HG03575 (cell line): ENCODE measurements around the gene SLC6A6.
"Not testable (repeated sequence)": the region's sequence is repeated elsewhere in the genome, so short reads cannot be mapped to it uniquely, and the experiment has no call there.

Experiments used
- ATAC-seq: cut with Tn5 transposase; IDR thresholded peaks from one replicate; pipeline ENCODE4 v1.9.1; 2021; ENCODE audit not compliant: unreplicated experiment, insufficient number of reproducible peaks, low FRiP score; ENCODE audit errors: extremely low read depth

The SLC6A6 gene

DNA sequence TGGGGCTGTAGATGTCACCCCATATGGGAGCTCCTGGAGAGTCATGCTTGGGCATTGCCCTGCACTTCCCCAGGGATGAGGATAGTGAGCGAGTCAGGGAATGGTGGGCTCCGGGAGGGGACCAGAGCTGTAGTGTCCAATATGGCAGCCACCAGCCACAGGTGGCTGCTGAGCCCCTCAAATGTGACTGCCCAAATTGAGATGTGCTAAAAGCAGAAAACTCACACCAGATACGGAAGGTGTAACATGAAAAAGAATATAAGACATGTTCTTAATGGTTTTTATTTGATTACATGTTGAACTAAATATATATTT lies 106.1 kb downstream of the SLC6A6 start:
- ATAC-seq: no peak

GRCh38 chr3:14508966-14509795 lies 106.8 kb downstream of the SLC6A6 start:
- no peak for ATAC-seq

GRCh38 chr3:14509796-14510100 lies 107.3 kb downstream of the SLC6A6 start:
- no peak for ATAC-seq

DNA sequence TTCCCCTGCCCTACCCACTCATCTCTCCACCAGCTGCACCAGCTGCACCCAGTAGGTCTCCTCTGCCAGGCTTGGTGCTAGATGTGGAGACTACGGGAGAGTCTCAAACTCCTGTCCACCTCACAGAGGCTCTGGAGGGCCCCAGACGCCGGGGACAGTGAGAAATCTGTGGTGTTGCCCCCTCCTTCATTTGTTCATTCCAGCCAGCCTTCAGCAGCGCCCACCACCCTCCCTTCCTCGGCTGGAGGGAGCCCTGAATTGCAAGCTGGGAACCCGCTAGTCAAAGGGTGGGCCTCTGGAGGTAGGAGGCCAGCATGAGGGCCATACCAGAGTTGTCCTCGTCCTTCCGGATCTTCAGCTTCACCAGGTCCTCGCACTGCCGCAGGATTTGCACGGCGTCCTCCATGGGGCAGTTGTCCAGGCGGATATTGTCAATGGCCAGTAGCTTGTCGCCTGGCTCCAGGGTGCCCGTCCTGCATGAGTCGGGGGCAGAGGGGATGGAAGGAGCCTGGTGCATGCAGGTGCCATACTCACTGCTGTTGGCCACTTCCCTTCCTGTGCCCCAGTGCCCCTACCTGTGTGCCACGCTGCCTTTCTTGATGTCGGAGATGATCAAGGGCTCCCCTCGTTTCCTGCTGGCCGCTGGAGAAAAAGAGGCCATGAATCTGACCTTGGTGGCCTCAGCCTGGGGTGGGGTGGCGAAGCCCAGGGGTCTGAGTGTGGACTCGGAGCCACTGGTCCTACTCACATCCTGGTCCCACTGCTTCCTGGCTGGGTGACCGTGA lies 108.6 kb downstream of the SLC6A6 start:
- ATAC-seq: no peak

DNA sequence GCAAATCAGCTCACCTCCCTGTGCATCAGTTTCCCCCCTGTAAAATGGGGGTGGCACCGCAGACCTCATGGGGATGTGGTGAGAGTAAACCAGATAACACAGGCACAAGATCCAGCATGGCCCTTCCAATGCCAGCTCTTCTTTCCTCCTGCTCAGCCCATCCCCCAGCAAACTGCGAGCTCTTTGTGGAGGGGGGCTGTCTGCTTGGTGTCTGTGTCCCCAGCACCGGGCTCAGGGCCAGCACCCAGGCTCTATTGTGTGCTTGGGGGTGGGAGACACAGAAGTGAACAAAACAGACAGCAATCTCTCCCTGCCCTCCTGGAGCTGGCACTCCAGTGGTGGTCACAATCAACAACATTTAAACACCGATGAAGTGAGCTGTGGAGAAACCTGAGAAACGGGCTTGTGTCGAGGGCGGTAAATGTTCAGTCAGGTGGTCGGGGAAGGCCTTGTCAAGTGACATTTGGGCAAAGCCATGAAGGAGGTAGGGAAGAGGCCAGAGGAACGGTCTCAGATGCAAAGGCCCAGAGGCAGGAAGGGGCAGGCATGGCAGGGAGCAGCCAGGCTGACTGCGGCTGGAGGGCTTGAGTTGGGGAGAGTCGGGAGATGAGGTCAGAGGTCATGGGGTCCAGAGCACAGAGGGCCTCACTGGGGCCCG lies 109.3 kb downstream of the SLC6A6 start:
- no peak for ATAC-seq

DNA sequence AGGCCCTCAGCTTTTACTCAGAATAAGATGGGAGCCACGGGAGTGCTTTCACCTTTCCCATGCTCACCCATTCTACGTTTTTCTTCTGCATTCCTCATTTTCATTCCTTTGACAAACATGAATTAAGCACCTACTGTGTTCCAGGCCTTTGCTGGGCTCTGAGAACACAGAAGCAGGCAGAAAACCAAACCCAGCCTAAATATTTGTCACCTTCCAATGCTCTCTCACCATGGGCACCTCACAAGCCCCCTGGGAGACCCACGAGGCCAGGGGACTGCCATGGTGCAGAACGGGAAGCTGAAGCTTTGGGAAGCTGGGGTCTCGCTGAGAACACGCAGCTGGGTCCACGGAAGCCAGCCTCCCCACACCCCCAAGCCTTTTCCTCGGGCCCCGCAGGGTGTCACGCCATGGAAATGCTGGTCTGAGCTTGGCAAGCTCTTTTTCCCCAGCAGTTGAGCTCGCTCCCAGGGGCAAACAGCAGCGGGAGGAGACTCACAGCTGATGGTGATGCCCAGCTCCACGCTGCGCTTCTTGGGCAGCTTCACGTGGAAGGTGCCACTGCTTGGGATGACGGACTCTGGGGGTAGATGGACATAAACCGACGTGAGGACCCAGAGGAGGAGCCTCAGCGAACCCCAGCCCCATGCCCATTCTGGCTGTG lies 110.0 kb downstream of the SLC6A6 start:
- ATAC-seq: no peak

DNA sequence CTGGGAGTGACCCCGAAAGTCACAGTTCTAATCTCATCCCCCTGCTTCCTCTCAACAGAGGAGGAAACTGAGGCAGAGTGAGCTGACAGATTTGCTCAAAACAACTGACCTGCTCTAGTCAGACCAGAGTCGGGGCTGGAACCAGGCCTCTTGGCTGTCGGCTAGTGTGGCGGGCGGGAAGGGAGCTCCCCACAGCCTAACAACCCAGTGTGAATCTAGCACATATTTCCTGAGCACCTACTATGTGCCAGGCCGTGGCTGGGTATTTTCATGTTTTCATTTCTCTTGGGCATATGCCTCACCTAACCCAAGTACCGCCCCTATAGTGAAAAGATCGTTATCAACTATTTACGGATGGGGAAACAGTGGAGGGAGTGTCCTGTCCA lies 110.5 kb downstream of the SLC6A6 start:
- no peak for ATAC-seq

DNA sequence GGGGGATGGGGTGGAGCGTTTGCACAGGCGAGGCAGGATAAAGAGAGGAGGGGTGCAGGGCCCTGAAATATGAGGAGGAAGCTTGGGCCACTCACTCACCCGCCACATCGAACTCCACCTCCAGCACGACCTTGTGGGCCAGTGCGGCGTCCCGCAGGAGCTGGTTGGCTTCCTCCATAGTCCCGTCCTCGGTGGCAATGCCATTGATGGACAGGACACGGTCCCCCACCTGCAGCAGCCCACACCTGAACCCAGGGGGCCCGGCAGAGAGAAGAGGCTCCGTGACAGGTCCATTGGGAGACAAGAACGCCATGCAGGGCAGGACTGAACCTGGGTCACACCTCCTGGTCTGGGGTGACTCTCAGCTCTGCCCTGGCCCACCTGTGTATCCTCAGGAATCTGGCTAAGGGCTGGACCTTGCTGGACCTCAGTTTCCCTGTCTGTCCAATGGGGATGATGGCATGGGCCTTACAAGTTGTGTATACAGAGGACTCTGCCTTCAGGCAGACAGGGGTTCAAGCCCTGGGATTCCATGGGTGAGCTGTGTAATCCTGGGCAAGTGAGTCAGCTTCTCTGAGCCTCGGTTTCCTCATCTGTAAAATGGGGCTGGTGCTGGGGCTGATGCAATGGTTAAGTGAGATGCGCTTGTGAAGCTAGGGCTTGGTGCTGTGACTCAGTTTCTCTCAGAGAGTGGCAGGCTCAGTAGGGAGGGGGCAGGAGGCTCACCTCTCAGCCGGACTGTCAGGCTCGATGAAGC lies 111.3 kb downstream of the SLC6A6 start:
- no peak for ATAC-seq

DNA sequence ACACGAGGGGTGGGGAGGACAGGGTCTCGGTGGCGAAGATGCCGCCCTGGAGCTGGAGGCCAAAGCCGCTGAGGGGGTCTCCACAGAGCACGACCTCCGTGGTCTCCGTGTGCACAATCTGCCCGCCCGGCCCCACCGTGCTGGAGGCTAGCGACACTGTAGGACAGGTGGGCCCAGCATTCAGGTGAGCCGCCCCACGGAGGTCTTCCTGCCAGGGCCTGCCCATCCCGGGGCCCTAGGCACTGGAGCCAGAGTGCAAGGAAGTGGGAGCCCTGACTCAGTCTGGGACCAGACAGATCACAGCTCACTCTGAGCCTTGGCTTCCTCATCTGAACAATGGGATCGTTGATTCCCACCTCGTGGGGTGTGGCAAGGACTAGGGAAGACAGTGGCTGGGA lies 111.9 kb downstream of the SLC6A6 start:
- no peak for ATAC-seq

- ATAC-seq: not testable (repeated sequence)
These were observed 113.1 kb downstream of the SLC6A6 start for GRCh38 chr3:14515526-14515925.

DNA sequence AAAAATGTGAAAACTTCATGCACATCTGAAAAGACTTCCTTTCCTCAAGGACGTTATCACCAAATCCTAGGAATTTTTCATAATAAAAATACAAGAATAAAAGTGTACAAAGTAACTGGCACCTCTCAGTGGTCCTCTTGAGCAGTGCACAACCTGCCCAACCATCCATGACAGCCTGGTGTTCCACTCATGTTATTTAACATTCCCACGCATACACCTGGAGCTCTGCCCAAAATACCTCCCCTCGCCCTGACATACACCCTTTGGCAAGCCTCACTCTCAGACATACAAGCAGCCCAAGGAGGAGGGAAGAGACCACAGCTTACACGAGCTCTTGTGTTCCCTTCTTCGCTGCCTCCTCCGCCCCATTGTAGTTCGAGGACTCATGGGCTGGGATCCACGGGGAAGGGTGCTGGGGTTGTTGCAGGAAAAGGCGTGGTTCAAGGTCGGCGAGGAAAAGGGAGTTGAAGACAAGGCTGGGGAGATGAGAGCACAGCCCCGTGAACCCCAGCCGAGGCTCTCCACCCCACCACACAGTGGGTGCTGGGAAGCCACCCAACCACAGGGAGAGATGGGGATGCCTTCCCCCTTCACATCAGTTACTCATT lies 114.4 kb downstream of the SLC6A6 start:
- ATAC-seq: no peak

GRCh38 chr3:14517601-14518431 lies 115.4 kb downstream of the SLC6A6 start:
- no peak for ATAC-seq

DNA sequence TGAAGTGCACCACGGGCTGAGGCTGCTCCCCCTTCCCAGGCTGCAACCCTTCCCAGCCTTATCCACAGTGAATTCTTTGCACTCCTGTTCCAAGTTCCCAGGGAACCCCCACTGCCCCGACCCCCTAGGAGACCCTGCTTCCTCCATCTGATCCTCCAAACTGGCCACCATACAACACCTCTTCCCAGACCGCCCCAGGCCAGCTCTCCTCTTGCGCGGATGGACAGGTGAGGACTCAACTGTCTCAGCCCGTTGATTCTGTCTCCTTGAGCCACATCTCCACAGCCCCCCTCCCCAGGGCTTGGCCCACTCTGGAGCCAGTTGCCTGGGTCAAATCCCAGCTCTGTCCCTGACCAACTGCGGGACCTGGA lies 116.0 kb downstream of the SLC6A6 start:
- no peak for ATAC-seq

- ATAC-seq: no peak
These were observed 116.5 kb downstream of the SLC6A6 start for GRCh38 chr3:14518893-14519292.

- ATAC-seq: no peak
These were observed 117.0 kb downstream of the SLC6A6 start for GRCh38 chr3:14519406-14519805.

- ATAC-seq: no peak
These were observed 117.7 kb downstream of the SLC6A6 start for GRCh38 chr3:14520149-14520548.

DNA sequence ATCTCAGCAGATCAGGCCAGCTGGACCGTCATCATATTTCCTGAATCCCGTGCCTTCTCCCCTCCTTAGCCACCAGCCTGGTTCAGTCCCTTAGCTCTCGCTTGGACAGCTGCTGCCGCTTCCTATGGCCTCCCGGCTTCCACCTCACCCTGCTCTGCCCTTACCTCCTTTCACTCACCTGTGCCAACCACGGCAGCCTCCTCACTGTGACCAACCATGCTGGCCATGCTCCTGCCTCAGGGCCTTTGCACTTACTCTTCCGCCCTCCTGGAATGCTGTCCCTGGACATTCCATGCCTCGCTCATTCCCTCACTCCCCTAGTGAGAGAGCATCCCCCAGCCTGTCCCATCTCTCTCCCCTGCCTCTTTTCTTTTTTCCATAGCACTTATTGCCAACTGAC lies 118.6 kb downstream of the SLC6A6 start:
- ATAC-seq: no peak

GRCh38 chr3:14521611-14522010 lies 119.2 kb downstream of the SLC6A6 start:
- no peak for ATAC-seq
